ENCODE measurements around the gene LPIN1.
"Not testable (repeated sequence)": the region's sequence is repeated elsewhere in the genome, so short reads cannot be mapped to it uniquely, and the experiment has no call there.

LPIN1 gene

GRCh38 chr2:11716689-11717321 lies 29.6 kb upstream of the LPIN1 start:
- no peak for DNase-seq (ENCODE audit: low read depth)

- DNase-seq (ENCODE audit: low read depth) = no peak
Measured at GRCh38 chr2:11717623-11718022, 28.8 kb upstream of the LPIN1 start.

GRCh38 chr2:11718606-11719005 lies 27.8 kb upstream of the LPIN1 start:
- no peak for DNase-seq (ENCODE audit: low read depth)

GRCh38 chr2:11719230-11719977 lies 27.0 kb upstream of the LPIN1 start:
- no peak for DNase-seq (ENCODE audit: low read depth)

- DNase-seq (ENCODE audit: low read depth) = no peak
Measured at GRCh38 chr2:11720752-11721151, 25.7 kb upstream of the LPIN1 start.

GRCh38 chr2:11722292-11723060 lies 24.0 kb upstream of the LPIN1 start:
- no peak for DNase-seq (ENCODE audit: low read depth)

- no peak for DNase-seq (ENCODE audit: low read depth)
Measured at GRCh38 chr2:11723061-11723371, 23.4 kb upstream of the LPIN1 start.

GRCh38 chr2:11724151-11724550 lies 22.3 kb upstream of the LPIN1 start:
- DNase-seq (ENCODE audit: low read depth) = no peak

- no peak for DNase-seq (ENCODE audit: low read depth)
Measured at GRCh38 chr2:11726384-11726783, 20.0 kb upstream of the LPIN1 start.

GRCh38 chr2:11729362-11730212 lies 16.8 kb upstream of the LPIN1 start:
- DNase-seq (ENCODE audit: low read depth) = no peak

- not testable (repeated sequence) for DNase-seq (ENCODE audit: low read depth)
Measured at GRCh38 chr2:11731214-11731984, 15.0 kb upstream of the LPIN1 start.

- DNase-seq (ENCODE audit: low read depth) = no peak
Measured at GRCh38 chr2:11732587-11732986, 13.8 kb upstream of the LPIN1 start.

GRCh38 chr2:11737852-11738251 lies 8.6 kb upstream of the LPIN1 start:
- not testable (repeated sequence) for DNase-seq (ENCODE audit: low read depth)

GRCh38 chr2:11738589-11739436 lies 7.6 kb upstream of the LPIN1 start:
- DNase-seq (ENCODE audit: low read depth) = no peak

GRCh38 chr2:11740723-11741122 lies 5.7 kb upstream of the LPIN1 start:
- DNase-seq (ENCODE audit: low read depth) = no peak

- DNase-seq (ENCODE audit: low read depth) = no peak
Measured at GRCh38 chr2:11742317-11742701, 4.1 kb upstream of the LPIN1 start.

GRCh38 chr2:11742702-11743357 lies 3.6 kb upstream of the LPIN1 start:
- DNase-seq (ENCODE audit: low read depth) = no peak

- DNase-seq (ENCODE audit: low read depth) = no peak
Measured at GRCh38 chr2:11743366-11743765, 3.1 kb upstream of the LPIN1 start.

GRCh38 chr2:11743846-11744553 lies 2.4 kb upstream of the LPIN1 start:
- peak; percentile 73 for DNase-seq (ENCODE audit: low read depth)

Measured in activated T-cell treated with anti-CD3 and anti-CD28 coated beads for 48 hours (primary cell).